ENCODE measurements around the gene GALE.
"Not testable (repeated sequence)": the region's sequence is repeated elsewhere in the genome, so short reads cannot be mapped to it uniquely, and the experiment has no call there.

GALE gene

DNA sequence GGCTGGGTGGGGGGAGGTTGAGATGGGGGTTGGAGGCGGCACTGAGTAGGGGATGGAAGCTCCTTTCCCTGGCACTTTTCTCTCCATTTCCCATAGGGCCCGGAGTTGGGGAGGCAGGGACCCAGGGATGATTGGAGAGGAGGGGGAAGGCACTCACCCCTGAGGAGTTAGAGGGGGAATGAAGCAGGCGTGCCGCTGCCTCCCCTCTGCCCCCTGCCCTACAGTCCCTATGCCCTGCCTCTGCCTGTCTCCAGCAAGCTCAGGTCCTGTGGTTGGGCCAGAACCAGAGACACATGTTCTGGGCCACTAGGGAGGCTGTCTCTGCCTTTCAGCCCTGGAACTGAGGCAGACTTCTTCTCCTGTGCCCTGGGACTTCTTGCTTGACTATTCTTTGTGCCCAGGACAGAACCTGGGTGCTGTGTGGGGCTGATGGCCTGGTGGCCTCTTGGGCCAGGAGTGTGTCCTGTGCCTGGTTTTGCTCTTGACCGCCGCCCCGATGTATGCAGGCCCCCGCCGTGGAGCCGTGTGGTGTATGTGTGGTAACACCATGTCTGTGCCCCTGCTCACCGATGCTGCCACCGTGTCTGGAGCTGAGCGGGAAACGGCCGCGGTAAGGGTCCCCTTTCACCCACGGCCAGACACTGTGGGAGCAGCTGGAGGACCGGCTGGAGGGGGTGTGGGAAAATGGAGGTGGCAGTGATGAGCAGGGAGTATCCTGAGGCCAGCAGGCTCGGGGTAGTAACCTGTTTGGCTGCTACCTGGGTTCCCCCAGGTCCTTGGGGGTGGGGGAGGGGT, 8.2 kb downstream of the GALE start:
- no peak for DNase-seq (ENCODE audit: low read depth)

DNA sequence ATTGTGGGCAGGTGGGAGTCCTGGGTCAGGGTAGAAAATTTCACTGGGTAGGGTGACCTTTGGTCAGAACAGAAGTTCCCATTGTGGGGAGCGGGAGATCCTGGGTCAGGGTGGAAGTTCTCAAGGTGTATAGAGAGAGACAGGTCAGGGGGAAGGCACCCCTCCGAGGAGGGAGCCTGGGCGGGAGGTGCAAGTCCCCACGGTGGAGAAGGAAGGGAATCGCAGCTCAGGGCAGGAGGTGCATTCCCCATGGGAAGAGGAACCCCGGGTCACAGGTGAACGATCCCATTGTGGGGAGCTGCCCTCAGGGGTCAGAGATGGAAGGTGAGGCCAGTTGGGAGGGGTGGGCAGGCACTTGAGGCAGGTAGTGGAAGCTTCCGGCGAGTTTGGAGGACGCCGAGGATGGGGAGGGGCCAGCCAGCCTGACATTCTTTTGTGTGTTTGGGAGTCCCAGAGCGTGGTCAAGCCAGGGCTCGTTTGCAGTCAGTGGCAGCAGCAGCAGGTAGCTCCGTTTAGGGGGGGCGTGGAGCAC, 9.0 kb downstream of the GALE start:
- no peak for DNase-seq (ENCODE audit: low read depth)

DNA sequence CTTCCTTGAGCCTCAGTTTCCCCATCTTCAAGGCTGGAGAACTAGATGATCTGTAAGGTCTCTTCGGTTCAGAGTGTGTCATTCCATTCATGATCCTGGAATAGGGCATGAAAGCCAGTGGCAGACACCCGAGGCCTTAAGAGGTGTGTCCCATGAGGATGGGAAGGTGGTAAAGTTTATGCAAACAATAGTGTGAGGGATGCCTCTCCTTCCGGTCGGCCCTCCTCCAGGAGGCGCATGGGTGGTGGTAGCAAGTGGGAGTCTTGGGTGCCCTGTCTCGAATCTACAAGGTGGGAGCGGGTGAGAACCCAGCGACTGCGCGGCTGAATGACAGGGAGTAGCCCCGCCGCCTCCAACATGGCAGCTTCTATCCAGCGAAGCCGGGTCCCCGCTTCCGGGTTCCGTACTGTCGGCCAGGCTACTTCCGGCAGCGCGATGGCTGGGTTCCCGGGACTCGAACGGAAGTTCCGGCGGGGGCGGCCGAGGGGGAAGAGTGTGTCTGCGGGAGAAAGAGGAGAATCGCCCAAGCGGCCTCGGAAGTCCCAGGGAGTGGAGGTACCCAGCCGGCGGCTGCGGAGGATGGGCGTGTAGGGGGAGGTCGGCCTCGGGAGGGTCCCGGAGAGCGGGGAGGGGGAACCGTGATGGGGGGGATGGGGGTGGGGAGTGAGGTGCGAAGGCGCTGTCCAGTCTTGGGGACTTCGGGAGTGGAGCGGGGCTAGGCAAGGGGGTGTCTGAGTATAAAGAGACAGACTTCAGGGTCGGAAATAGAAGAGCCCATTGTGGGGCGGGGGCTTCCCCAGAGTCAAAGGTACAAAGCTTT, 9.6 kb downstream of the GALE start, which contains the start of gene LYPLA2:
LYPLA2 (plus strand) TSS at position 450 of the 820 bp plus-strand sequence. CDS start 1,538 bp downstream, outside the sequence.
- peak; percentile 79 for DNase-seq (ENCODE audit: low read depth)

DNA sequence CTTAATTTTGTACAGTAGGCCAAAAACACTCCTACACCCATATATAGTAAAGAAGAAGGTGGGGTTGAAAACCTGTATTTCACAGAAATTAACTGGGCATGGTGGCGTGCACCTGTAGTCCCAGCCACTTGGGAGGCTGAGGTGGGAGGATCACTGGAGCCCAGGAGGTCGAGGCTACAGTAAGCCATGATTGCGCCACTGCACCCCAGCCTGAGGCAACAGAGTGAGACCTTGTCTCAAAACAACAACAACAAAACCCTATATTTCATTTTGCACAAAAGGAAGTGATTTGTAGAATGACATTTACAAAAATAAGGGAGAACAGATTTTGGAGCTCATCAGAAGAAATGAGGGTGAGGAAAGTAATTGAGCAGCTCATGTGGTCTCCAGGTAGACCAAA, 11.9 kb downstream of the GALE start:
- DNase-seq (ENCODE audit: low read depth): no peak

DNA sequence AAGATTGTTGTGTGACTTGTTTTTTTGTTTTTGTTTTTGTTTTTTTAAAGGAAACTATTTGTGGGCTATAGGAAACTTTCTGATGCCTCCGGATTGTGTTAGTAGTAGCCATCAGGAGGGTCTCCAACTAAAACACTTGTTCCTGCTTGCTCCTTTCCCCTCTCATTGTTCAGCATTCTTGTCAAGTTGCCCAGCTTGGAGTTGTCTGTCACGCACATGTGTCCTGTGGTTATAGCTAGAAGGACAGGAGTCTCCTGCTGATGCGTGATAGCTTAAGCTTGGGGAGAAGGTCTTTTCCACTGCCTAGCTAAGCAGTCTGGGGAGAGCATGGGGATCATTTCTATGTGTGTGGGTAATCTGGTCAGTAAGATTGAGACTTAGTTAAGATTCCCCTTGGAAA, 12.9 kb downstream of the GALE start:
- no peak for DNase-seq (ENCODE audit: low read depth)

DNA sequence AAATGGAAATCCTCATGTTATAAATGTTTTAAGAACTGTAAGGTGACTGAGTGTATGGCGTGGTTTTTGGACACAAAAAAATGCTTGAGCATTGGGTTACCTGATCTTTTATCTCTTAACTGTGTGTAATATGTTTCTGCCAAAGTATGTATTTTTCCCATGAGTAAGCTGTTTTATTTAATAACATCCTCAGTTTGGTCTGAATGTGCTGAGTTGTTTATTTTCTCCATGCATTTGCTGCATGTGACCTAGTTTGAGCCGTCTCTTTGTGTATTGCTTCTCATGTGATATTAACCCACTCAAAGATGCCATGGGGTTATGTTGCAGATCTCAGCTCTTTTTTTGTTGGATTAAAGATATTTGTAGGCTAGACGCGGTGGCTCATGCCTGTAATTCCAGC, 15.7 kb downstream of the GALE start:
- no peak for DNase-seq (ENCODE audit: low read depth)

DNA sequence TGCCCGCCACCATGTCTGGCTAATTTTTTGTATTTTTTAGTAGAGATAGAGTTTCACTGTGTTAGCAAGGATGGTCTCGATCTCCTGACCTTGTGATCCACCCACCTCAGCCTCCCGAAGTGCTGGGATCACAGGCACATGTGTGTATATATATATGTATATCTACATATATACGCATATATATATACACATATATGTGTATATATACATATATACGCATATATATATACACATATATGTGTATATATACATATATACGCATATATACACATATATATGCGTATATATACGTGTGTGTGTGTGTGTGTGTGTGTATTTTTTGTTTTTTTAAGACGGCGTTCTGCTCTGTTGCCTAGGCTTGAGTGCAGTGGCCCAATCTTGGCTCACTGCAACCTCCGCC, 17.4 kb downstream of the GALE start:
- DNase-seq (ENCODE audit: low read depth): not testable (repeated sequence)

DNA sequence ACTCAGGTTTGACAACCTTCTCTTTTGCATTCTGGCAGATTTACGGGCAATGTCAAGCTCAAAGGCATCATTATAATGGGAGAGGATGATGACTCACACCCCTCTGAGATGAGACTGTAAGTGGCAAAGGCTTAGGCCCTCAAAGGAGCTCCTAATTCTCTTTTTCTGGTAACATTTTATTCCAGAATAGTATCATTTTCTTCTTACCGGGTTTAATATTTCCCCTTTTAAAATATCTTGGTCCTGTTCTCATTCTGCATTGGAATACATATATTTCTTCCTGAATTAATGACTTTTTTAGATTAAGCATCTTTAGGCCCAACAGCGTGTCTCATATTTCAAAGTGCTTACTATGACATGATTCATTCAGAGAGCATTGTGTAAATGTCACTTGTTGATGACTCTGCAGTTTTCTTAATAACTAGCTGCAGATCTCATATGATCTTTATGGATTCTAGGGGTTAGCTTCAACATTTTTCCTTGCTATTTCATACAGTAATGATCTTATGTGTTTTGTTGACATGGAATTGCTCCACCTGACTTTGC, 20.7 kb downstream of the GALE start:
- no peak for DNase-seq (ENCODE audit: low read depth)

DNA sequence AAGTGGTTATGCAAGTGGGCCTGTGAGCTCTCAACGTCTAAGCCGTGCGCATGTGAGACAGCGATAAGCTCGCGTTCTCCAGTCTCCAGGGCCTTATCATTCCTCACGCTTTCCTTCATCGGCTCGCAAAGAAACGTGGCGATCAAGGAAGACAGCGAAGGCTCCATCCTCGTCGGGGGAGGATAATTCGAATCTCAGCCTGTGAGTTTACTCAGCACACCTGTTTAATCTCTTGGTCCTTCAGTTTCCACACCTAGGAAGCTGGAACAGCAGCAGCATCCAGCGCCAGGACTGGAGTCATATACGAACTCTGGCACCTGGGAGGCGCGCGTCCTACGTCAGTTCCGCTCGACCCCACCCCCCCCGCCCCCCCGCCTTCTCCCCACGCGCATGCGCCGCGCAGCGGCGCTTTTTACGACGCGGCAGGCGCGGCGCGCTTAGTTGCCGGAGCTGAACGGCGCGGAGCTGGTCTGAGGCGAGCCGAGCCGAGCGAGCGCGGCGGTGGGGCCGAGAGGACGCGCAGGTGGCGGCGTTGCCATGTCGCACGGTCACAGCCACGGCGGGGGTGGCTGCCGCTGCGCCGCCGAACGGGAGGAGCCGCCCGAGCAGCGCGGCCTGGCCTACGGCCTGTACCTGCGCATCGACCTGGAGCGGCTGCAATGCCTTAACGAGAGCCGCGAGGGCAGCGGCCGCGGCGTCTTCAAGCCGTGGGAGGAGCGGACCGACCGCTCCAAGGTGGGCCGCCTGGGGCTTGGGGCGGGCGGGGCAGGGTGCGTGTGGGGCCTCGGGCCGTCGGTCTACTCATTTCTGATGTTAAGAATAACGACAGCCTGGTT, 22.4 kb downstream of the GALE start, which contains the start of gene PITHD1:
PITHD1 (plus strand) TSS at position 440 of the 836 bp plus-strand sequence; CDS start at position 538, 98 bp downstream.
- DNase-seq (ENCODE audit: low read depth): peak; percentile 68

DNA sequence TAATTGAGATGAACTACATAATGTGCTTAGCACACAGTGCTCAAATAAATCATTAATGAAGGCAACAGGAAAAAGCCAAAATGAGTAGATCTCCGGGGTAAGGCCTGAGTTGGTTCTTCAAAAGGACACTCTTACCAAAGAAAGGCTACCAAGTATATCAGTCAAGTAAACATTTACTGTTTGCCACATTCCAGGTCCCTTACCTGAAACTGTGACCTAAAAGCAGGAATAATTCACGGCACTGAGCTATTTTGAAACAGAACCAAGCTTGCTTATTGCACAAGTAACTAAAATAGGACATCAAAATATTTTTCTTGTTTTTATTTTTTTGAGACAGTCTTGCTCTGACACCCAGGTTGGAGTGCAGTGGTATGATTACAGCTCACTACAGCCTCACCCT, 24.3 kb downstream of the GALE start:
- no peak for DNase-seq (ENCODE audit: low read depth)

DNA sequence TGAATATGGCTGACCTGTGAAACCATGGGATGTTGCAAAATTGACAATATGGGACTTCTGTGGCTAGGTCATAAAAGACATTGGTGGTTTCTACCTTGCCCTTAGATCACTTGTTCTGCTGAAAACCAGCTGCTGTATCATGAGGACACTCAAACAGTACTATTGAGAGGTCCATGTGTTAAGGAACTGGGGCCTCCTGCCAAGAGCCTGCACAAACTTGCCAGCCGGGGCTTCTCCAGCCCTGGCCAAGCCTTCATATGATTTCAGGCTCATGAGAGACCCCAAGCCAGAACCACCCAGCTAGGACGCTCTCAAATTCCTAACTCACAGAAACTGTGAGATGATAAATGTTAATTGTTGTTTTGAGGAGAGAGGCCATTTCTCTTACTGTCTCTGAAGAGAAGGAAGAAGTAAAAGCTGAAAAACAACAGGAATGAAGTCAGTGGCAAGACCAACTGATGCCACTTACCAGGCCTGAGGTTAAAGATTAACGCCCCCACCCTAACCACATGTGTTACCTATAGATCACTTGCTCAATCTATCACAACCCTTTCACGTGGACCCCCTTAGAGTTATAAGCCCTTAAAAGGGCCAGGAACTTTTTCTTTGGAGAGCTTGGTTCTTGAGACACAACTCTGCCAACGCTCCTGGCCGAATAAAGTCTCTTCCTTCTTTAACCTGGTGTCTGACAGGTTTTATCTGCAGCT, 26.2 kb downstream of the GALE start:
- no peak for DNase-seq (ENCODE audit: low read depth)

DNA sequence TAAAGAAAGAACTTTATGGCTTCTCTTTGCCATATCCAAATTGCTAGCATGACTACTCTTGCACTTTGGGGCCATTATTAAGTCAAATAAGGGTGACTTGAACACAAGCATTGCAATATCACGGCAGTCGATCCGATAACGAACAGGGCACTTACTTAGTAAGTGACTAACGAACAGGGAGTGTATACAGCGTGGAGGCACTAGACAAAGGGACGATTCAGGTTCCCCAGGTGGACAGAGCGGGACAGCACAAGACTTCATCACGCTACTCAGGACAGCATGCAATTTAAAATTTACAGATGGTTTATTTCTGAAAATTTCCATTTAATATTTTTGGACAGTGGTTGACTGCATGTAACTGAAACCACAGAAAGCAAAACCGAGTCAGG, 27.7 kb downstream of the GALE start:
- no peak for DNase-seq (ENCODE audit: low read depth)

DNA sequence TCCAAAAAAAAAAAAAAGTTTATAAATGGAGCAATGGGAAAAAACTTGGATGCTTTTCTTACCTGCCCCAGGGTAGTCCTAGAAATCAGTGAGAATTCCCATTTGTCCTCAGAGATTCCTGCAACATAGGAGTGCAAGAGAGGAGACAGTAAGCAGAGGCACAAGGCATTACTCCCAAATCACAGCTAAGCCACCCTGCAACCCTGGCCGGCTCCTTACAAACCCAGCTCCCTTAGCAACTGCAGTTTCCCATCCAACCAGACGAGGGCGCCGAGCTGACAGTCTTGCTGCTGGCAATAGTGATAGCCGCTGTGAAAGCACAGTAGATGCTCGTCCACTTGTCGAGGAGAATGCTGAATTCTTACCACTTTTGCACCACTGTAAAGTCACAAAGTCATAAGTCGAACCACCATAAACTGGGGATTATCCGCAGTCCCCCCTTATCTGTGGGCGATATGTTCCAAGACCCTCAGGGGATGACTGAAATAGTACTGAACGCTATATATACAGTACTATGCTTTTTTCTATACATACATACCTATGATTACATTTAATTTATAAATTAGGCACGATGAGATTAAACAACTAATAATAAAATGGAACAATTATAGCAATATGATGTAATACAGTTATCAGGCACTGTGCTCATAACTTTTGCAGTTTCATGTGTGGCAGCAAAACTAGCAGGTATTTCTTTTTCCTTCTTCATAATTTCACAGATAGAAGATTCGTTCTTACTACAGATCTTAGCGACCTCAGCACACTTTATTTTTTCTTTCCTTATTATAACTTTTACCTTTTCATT, 28.3 kb downstream of the GALE start:
- peak; percentile 78 for DNase-seq (ENCODE audit: low read depth)

DNA sequence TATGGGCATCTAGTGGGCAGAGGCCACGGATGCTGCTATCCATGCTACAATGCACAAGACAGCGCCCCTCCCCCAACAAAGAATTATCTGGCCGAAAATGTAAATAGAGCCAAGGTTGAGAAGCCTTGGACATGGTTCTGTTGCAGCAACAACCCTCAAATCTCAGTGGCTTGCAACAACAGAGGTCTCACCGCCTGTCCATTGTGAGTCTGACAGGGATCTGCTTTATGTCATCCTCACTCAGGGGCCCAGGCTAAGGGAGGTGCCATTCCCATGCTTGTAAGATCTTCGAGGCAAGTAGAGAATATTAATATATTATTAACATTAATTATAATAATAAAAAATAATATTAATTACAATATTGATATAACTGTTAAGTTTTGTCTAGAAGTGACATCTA, 31.8 kb downstream of the GALE start:
- no peak for DNase-seq (ENCODE audit: low read depth)

DNA sequence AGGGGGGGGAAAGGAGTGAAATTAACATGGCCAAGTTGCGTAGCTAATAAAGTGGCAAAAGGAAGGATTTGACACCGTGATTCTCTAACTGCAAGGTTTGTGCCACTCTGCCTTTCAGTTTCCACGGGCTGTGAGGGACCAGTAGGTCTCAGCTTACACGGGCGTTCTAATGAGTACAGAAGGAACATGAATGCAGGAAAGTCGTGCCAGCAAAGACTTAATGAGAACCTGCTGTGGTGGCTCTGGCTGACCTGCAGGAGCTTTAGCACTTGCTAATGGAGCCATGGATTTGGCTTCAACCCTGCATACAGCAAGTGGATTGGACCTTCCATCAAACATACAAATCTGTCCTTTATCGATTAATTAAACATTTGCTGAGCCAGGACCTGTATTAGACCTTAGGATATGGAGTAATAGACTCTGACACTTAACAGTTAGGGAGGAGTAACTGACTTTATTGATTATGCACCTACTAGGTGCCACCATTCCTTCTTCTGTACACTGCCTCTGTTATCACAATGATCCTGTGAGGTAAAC, 37.4 kb downstream of the GALE start:
- no peak for DNase-seq (ENCODE audit: low read depth)

DNA sequence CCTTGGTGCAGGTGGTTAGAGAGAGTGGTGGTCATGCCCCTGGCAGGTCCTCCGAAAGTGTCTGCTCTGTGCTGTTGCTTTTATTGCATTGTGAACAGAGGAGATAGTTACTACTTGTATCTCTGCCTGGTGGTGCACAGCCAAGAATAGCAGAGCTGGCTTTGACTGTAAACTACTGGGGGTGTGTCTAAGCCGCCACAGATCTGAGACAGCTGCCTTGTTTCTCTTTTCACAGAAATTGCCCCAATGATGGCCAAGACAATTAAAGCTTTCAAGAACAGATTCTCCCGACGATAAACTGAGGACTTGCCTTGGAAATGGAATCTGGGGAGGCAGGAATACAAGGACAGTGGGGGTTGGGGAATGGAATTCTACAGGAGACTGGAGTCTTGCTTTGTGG, 41.3 kb downstream of the GALE start:
- no peak for DNase-seq (ENCODE audit: low read depth)

DNA sequence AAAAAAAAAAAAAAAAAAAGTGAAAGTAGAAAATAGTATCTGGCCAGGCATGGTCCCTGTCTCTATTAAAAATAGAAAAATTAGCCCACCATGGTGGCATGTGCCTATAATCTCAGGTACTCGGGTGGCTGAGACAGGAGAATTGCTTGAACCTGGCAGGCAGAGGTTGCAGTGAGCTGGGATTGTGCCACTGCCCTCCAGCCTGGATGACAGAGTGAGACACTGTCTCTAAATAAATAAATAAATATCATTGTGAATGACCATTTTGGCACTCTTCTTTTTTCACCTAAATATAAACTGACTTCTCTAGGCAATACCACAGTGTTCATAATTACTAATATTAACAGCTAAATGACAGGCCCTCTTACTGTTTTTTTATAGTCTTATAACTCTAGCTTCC, 42.7 kb downstream of the GALE start:
- no peak for DNase-seq (ENCODE audit: low read depth)

DNA sequence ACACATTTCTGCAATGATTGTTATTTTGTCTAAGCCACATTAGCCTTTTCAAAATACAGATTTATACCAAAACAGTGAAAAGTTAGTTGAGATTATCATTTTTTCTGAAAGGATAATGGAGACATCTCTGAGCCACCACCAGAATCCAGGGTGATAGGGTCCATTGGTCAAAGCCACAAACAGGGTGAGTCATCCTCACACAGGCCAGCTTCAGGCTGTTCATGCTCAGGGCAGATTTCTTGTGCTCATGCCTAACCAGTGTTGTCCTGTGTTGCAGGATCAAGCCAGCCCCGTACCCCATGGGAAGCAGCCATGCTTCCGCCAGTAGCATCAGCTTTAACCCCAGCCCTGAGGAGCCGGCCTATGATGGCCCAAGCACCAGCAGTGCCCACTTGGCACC, 43.9 kb downstream of the GALE start:
- DNase-seq (ENCODE audit: low read depth): no peak

DNA sequence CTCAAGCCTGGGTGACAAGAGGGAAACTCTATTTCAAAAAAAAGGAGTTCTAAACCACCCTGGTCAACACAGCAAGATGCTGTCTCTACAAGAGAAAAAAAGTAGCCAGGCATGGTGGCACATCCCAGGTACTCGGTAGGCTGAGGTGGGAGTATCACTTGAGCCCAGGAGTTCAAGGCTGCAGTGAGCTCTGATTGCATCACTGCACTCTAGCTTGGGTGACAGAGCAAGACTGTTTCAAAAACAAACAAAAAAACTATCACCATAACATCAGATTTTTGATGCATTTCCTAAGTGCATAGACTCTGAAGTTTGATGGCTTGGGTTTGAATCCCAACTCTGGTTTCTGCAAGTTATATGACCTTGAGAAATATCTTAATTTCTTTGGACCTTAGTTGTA, 47.6 kb downstream of the GALE start:
- DNase-seq (ENCODE audit: low read depth): no peak

DNA sequence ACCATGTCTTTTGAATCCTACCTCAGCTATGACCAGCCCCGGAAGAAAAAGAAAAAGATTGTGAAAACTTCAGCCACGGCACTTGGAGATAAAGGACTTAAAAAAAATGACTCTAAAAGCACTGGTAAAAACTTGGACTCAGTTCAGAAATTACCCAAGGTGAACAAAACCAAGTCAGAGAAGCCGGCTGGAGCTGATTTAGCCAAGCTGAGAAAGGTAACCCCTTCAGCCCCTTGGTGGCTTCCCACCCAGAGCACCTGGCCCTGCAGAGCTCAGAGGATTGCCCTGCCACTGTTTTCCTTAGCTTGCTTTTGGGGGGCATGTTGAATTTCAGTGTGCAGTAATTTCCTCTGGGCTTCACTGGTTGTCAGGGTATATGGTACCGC, 48.7 kb downstream of the GALE start:
- DNase-seq (ENCODE audit: low read depth): no peak
